Uterus (tissue), 4 donors: ENCODE measurements around the gene CALHM1. TPM values are rescaled to one million over a fixed set of nuclear protein-coding genes. Genes with fewer than 3 reads are reported as not detected.
"Not testable (repeated sequence)": the region's sequence is repeated elsewhere in the genome, so short reads cannot be mapped to it uniquely, and the experiment has no call there.

Source experiments
- DNase-seq, 2 donors: peaks; one replicate each; pipeline ENCODE4 v3.0.0-alpha.2; 2019 to 2020
- H3K27ac ChIP-seq, 2 donors: fragments of 200-600 bp; sonication (generic); 1 replicate in 1 of 2; 2 replicates in 1 of 2; pipeline ENCODE4 v1.5.1; 2016 to 2018
- H3K27me3 ChIP-seq, 2 donors: fragments of 200-600 bp; sonication (generic); one replicate each; pipeline ENCODE4 v1.5.1; 2018 to 2019; ENCODE audit warnings: control low read depth in 1 of 2
- H3K36me3 ChIP-seq, 2 donors: fragments of 200-600 bp; sonication (generic); one replicate each; pipeline ENCODE4 v1.5.1; 2019; ENCODE audit warnings: control low read depth in 1 of 2
- H3K4me1 ChIP-seq, 2 donors: fragments of 200-600 bp; sonication (generic); one replicate each; pipeline ENCODE4 v1.5.1; 2018 to 2019; ENCODE audit warnings: control low read depth in 1 of 2
- H3K4me3 ChIP-seq, 2 donors: fragments of 200-600 bp; sonication (generic); 1 replicate in 1 of 2; 2 replicates in 1 of 2; pipeline ENCODE4 v1.5.1; 2018 to 2019; ENCODE audit warnings: mild to moderate bottlenecking in 1 of 2
- H3K9me3 ChIP-seq, 2 donors: fragments of 200-600 bp; sonication (generic); one replicate each; pipeline ENCODE4 v1.5.1; 2019; ENCODE audit warnings: control low read depth in 1 of 2
- POLR2A ChIP-seq, 2 donors: fragments of 450-650 bp; IDR thresholded peaks; one replicate each; pipeline ENCODE4 v1.6.1; 2016; ENCODE audit warnings: antibody characterized with exemption in 2 of 2, mild to moderate bottlenecking in 1 of 2, moderate library complexity in 1 of 2
- intact Hi-C: fragments of 100-400 bp; cut with DNase I; formaldehyde crosslinking; loops from one replicate; pipeline ENCODE4 v1.15.1; 2023; ENCODE audit warnings: low total_unique reads
- total RNA-seq, 4 donors: library from RNA; depleted of rRNA in 3 of 4; stranded (reverse); fragments of >200 nt in 3 of 4; gene quantifications; one replicate each; pipeline versions ENCODE4 v1.1.0 to v1.2.4, GENCODE V29; 2014 to 2023
- TF ChIP-seq, protein P1 (sequence below), 4 experiments: fragments of 200-600 bp in 2 of 4; fragments of 450-650 bp in 2 of 4; sonication (generic) in 2 of 4; IDR thresholded peaks; one replicate each; pipeline ENCODE4 v1.5.1; 2016 to 2019; ENCODE audit warnings: antibody characterized with exemption in 4 of 4, mild to moderate bottlenecking in 2 of 4, moderate library complexity in 1 of 4
- donor health status: DM: yes; HTN: yes; CAD: no.

CALHM1 gene
- total RNA-seq, 4 donors from 2014 or later: not detected

DNA sequence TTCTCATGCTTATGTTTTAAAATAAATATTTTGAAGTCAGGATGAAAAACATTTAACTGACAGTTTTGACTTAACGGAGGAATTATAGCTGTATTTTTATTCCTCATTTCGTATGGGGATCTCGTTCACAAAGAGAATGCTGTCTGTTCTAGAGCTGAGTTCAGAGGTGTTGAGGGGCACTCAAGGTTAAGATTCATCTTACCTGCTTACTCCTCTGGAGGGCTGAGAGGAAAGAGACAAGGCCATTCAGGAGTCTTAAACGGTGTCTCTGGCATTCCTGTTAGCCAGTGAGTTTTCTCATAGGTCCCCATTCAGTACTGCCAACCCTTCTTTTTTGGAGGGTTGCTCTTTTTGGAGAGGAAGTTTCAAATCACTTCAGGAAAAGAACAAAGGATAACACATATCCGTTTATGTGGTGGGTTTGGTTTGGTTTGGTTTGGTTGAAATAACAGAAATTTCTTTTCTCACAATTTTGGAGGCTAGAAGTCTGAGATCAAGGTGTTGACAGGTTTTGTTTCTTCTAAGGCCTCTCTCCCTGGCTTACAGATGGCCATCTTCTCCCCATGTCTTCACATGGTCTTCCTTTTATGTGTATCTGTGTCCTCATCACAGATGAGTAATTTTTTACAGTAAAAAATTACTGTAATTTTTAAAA is 29.6 kb downstream of the CALHM1 start:
- no peak overlapping the region for H3K27ac ChIP-seq
- H3K4me3 ChIP-seq: no peak overlapping the region
- no peaks in the 10 kb centered on the region for H3K27me3 ChIP-seq
- H3K9me3 ChIP-seq: no peaks in the 10 kb centered on the region
- H3K4me1 ChIP-seq: no peaks in the 10 kb centered on the region
- TF ChIP-seq, protein P1, sequence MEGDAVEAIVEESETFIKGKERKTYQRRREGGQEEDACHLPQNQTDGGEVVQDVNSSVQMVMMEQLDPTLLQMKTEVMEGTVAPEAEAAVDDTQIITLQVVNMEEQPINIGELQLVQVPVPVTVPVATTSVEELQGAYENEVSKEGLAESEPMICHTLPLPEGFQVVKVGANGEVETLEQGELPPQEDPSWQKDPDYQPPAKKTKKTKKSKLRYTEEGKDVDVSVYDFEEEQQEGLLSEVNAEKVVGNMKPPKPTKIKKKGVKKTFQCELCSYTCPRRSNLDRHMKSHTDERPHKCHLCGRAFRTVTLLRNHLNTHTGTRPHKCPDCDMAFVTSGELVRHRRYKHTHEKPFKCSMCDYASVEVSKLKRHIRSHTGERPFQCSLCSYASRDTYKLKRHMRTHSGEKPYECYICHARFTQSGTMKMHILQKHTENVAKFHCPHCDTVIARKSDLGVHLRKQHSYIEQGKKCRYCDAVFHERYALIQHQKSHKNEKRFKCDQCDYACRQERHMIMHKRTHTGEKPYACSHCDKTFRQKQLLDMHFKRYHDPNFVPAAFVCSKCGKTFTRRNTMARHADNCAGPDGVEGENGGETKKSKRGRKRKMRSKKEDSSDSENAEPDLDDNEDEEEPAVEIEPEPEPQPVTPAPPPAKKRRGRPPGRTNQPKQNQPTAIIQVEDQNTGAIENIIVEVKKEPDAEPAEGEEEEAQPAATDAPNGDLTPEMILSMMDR (IDR thresholded peaks at IDR 0.05): no peak
- no peak for TF ChIP-seq POLR2A (IDR thresholded peaks at IDR 0.05)
- intact Hi-C loops: no loop called here
- DNase-seq: no peak
- H3K36me3 ChIP-seq: no peaks in the 10 kb centered on the region

- no peaks in the 10 kb centered on the region for H3K9me3 ChIP-seq
- H3K27me3 ChIP-seq: no peaks in the 10 kb centered on the region
- TF ChIP-seq, protein P1 (IDR thresholded peaks at IDR 0.05): no peak
- no peak for TF ChIP-seq POLR2A (IDR thresholded peaks at IDR 0.05)
- no peaks in the 10 kb centered on the region for H3K4me1 ChIP-seq
- DNase-seq: no peak
- no peak overlapping the region for H3K4me3 ChIP-seq
- no peaks in the 10 kb centered on the region for H3K36me3 ChIP-seq
- no peak overlapping the region for H3K27ac ChIP-seq
- intact Hi-C loops: no loop called here
These were observed 30.8 kb downstream of the CALHM1 start for GRCh38 chr10:103427866-103428265.

GRCh38 chr10:103423748-103424147 is 35.0 kb downstream of the CALHM1 start:
- no peak for DNase-seq
- no peak overlapping the region for H3K4me3 ChIP-seq
- no peaks in the 10 kb centered on the region for H3K4me1 ChIP-seq
- H3K36me3 ChIP-seq: no peaks in the 10 kb centered on the region
- no peaks in the 10 kb centered on the region for H3K27me3 ChIP-seq
- no peaks in the 10 kb centered on the region for H3K9me3 ChIP-seq
- TF ChIP-seq POLR2A (IDR thresholded peaks at IDR 0.05): no peak
- TF ChIP-seq, protein P1 (IDR thresholded peaks at IDR 0.05): no peak
- intact Hi-C loops: no loop called here
- H3K27ac ChIP-seq: no peak overlapping the region

GRCh38 chr10:103419101-103419500 is 39.6 kb downstream of the CALHM1 start:
- Histone ChIP-seq H3K4me3 (no peak overlapping the region), H3K9me3 (no peaks in the 10 kb centered on the region), H3K27me3 (no peaks in the 10 kb centered on the region), H3K4me1 (no peaks in the 10 kb centered on the region), H3K36me3 (no peaks in the 10 kb centered on the region), H3K27ac (no peak overlapping the region)
- TF ChIP-seq POLR2A (IDR thresholded peaks at IDR 0.05): no peak
- TF ChIP-seq, protein P1 (IDR thresholded peaks at IDR 0.05): no peak
- no peak for DNase-seq
- intact Hi-C loops: loop anchor here (5.0 kb wide), 1 partner anchor 63 kb away; no protein-coding TSS in a partner anchor

DNA sequence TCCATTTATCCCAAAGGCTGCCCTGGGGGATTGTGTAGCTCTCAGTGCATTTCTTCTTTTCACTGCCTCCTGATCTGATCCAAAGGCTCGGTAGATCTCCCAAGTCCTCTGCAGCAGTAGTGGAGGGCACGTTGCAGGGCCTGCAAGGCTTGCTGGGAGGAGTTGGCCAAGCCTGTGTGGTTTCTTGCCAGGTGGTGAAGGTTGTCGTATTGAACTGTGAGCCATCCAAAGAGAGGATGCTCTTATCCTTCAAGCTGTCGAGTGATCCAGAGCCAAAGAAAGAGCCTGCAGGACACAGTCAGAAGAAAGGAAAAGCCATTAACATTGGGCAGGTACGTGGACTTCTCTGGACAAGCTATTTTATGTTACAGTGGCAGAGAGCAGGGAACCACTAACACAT is 41.1 kb downstream of the CALHM1 start:
- Histone ChIP-seq H3K36me3 (no peaks in the 10 kb centered on the region), H3K9me3 (no peaks in the 10 kb centered on the region), H3K27me3 (no peaks in the 10 kb centered on the region), H3K4me3 (no peak overlapping the region), H3K27ac (no peak overlapping the region), H3K4me1 (no peaks in the 10 kb centered on the region)
- TF ChIP-seq, protein P1 (IDR thresholded peaks at IDR 0.05): no peak
- no peak for DNase-seq
- intact Hi-C loops: loop anchor here (5.0 kb wide), 1 partner anchor 65 kb away; no protein-coding TSS in a partner anchor

GRCh38 chr10:103417148-103417469 is 41.6 kb downstream of the CALHM1 start:
- H3K9me3 ChIP-seq, H3K4me1 ChIP-seq, H3K27me3 ChIP-seq, H3K27ac ChIP-seq, DNase-seq, H3K4me3 ChIP-seq, H3K36me3 ChIP-seq: not testable (repeated sequence)
- intact Hi-C loops: loop anchor here (5.0 kb wide), 1 partner anchor 65 kb away; no protein-coding TSS in a partner anchor
